ENCODE data around the gene STX8.
"Not testable (repeated sequence)": the region's sequence is repeated elsewhere in the genome, so short reads cannot be mapped to it uniquely, and the experiment has no call there.

STX8 gene

GRCh38 chr17:9386401-9386800, 189.2 kb downstream of the STX8 start:
- ChIA-PET POLR2A (no interaction called here), CTCF (no interaction called here)
- no peak for TF ChIP-seq ZNF384 (IDR thresholded peaks at IDR 0.05)
- no peak for TF ChIP-seq CTBP1 (IDR thresholded peaks at IDR 0.05; ENCODE audit: borderline replicate concordance)
- no peak for TF ChIP-seq NFRKB (IDR thresholded peaks at IDR 0.05)
- TF ChIP-seq TARDBP (IDR thresholded peaks at IDR 0.05) = no peak
- TF ChIP-seq FOXA1 (IDR thresholded peaks at IDR 0.05) = no peak
- no peak for TF ChIP-seq PKNOX1 (IDR thresholded peaks at IDR 0.05)
- TF ChIP-seq BHLHE40 (IDR thresholded peaks at IDR 0.05; ENCODE audit: borderline replicate concordance) = no peak
- no peak for TF ChIP-seq FOXM1 (IDR thresholded peaks at IDR 0.05; ENCODE audit: borderline replicate concordance)
- TF ChIP-seq ELF4 (IDR thresholded peaks at IDR 0.05) = no peak
- TF ChIP-seq HDGF (IDR thresholded peaks at IDR 0.05; ENCODE audit: borderline replicate concordance) = no peak
- TF ChIP-seq FOXK2 (IDR thresholded peaks at IDR 0.05) = no peak
- TF ChIP-seq SP1 (IDR thresholded peaks at IDR 0.05) = no peak
- no peak for TF ChIP-seq SUZ12 (IDR thresholded peaks at IDR 0.05)
- TF ChIP-seq LEF1 (IDR thresholded peaks at IDR 0.05; ENCODE audit: borderline replicate concordance) = no peak
- no peak for DNase-seq (ENCODE audit: extremely low spot score)

GRCh38 chr17:9383826-9384225, 191.8 kb downstream of the STX8 start:
- POLR2A ChIA-PET = no interaction called here
- DNase-seq (ENCODE audit: extremely low spot score) = no peak
- CTCF ChIA-PET = no interaction called here
- no peak for TF ChIP-seq BHLHE40 (IDR thresholded peaks at IDR 0.05; ENCODE audit: borderline replicate concordance)
- no peak for TF ChIP-seq ELF4 (IDR thresholded peaks at IDR 0.05)
- TF ChIP-seq CTBP1 (IDR thresholded peaks at IDR 0.05; ENCODE audit: borderline replicate concordance) = no peak
- no peak for TF ChIP-seq HDGF (IDR thresholded peaks at IDR 0.05; ENCODE audit: borderline replicate concordance)
- no peak for TF ChIP-seq L3MBTL2 (conservative IDR thresholded peaks at IDR 0.05)
- no peak for TF ChIP-seq SP1 (IDR thresholded peaks at IDR 0.05)
- TF ChIP-seq LEF1 (IDR thresholded peaks at IDR 0.05; ENCODE audit: borderline replicate concordance) = no peak
- no peak for TF ChIP-seq FOXA1 (IDR thresholded peaks at IDR 0.05)
- no peak for TF ChIP-seq NFRKB (IDR thresholded peaks at IDR 0.05)
- no peak for TF ChIP-seq SUZ12 (IDR thresholded peaks at IDR 0.05)
- no peak for TF ChIP-seq ARNT (IDR thresholded peaks at IDR 0.05)
- no peak for TF ChIP-seq PKNOX1 (IDR thresholded peaks at IDR 0.05)
- no peak for TF ChIP-seq ZNF384 (IDR thresholded peaks at IDR 0.05)
- no peak for TF ChIP-seq FOXM1 (IDR thresholded peaks at IDR 0.05; ENCODE audit: borderline replicate concordance)
- no peak for TF ChIP-seq TARDBP (IDR thresholded peaks at IDR 0.05)
- TF ChIP-seq FOXK2 (IDR thresholded peaks at IDR 0.05) = no peak

- CTCF ChIA-PET = no interaction called here
- no peak for DNase-seq (ENCODE audit: extremely low spot score)
- POLR2A ChIA-PET = no interaction called here
Measured at GRCh38 chr17:9382626-9383025, 193.0 kb downstream of the STX8 start.

GRCh38 chr17:9381068-9381467, 194.6 kb downstream of the STX8 start:
- CTCF ChIA-PET = no interaction called here
- POLR2A ChIA-PET = no interaction called here
- TF ChIP-seq FOXK2 (IDR thresholded peaks at IDR 0.05) (no peak), ARNT (IDR thresholded peaks at IDR 0.05) (no peak), NFRKB (IDR thresholded peaks at IDR 0.05) (no peak), LEF1 (IDR thresholded peaks at IDR 0.05; ENCODE audit: borderline replicate concordance) (no peak), CTBP1 (IDR thresholded peaks at IDR 0.05; ENCODE audit: borderline replicate concordance) (no peak), HDGF (IDR thresholded peaks at IDR 0.05; ENCODE audit: borderline replicate concordance) (no peak), PKNOX1 (IDR thresholded peaks at IDR 0.05) (no peak), BHLHE40 (IDR thresholded peaks at IDR 0.05; ENCODE audit: borderline replicate concordance) (no peak), SP1 (IDR thresholded peaks at IDR 0.05) (no peak), TARDBP (IDR thresholded peaks at IDR 0.05) (no peak), L3MBTL2 (conservative IDR thresholded peaks at IDR 0.05) (no peak), ZNF384 (IDR thresholded peaks at IDR 0.05) (no peak), SUZ12 (IDR thresholded peaks at IDR 0.05) (no peak), ELF4 (IDR thresholded peaks at IDR 0.05) (no peak), FOXA1 (IDR thresholded peaks at IDR 0.05) (no peak), FOXM1 (IDR thresholded peaks at IDR 0.05; ENCODE audit: borderline replicate concordance) (no peak)
- DNase-seq (ENCODE audit: extremely low spot score) = no peak

More at GRCh38 chr17:9382626-9383025, 193.0 kb downstream of the STX8 start:
- no peak for TF ChIP-seq FOXA1 (IDR thresholded peaks at IDR 0.05)

- ChIA-PET CTCF (no interaction called here), POLR2A (no interaction called here)
- no peak for DNase-seq (ENCODE audit: extremely low spot score)
- no peak for TF ChIP-seq ARNT (IDR thresholded peaks at IDR 0.05)
- TF ChIP-seq SUZ12 (IDR thresholded peaks at IDR 0.05) = no peak
- no peak for TF ChIP-seq L3MBTL2 (conservative IDR thresholded peaks at IDR 0.05)
- TF ChIP-seq TARDBP (IDR thresholded peaks at IDR 0.05) = no peak
- no peak for TF ChIP-seq FOXM1 (IDR thresholded peaks at IDR 0.05; ENCODE audit: borderline replicate concordance)
- TF ChIP-seq CTBP1 (IDR thresholded peaks at IDR 0.05; ENCODE audit: borderline replicate concordance) = no peak
- TF ChIP-seq PKNOX1 (IDR thresholded peaks at IDR 0.05) = no peak
- TF ChIP-seq BHLHE40 (IDR thresholded peaks at IDR 0.05; ENCODE audit: borderline replicate concordance) = no peak
- TF ChIP-seq FOXA1 (IDR thresholded peaks at IDR 0.05) = no peak
- TF ChIP-seq SP1 (IDR thresholded peaks at IDR 0.05) = no peak
- no peak for TF ChIP-seq LEF1 (IDR thresholded peaks at IDR 0.05; ENCODE audit: borderline replicate concordance)
- TF ChIP-seq HDGF (IDR thresholded peaks at IDR 0.05; ENCODE audit: borderline replicate concordance) = no peak
- TF ChIP-seq FOXK2 (IDR thresholded peaks at IDR 0.05) = no peak
- TF ChIP-seq NFRKB (IDR thresholded peaks at IDR 0.05) = no peak
Measured at GRCh38 chr17:9380361-9380760, 195.3 kb downstream of the STX8 start.

- DNase-seq (ENCODE audit: extremely low spot score); POLR2A ChIA-PET: not testable (repeated sequence)
- CTCF ChIA-PET = interaction anchor here (0.5 kb wide), 1 partner anchor 24 kb away, joined by 3 read pairs; no protein-coding TSS in a partner anchor
Measured at GRCh38 chr17:9376177-9376576, 199.4 kb downstream of the STX8 start.
